Esophagus squamous epithelium (tissue), 5 donors: Measurements from ENCODE around the gene NR1H2. TPM values are rescaled to one million over a fixed set of nuclear protein-coding genes. Genes with fewer than 3 reads are reported as not detected.
A peak's percentile ranks its signal among the peaks of the same experiment; 100 is the strongest.

Source experiments
- DNase-seq: peaks from one replicate; lab custom pipeline; 2025; lab: John Stamatoyannopoulos, UW
- H3K27ac ChIP-seq, 4 donors: fragments of 200-600 bp; sonication (generic); one replicate each; pipeline ENCODE4 v1.5.1; 2016 to 2019; ENCODE audit warnings: mild to moderate bottlenecking in 1 of 4
- H3K27me3 ChIP-seq, 4 donors: fragments of 200-600 bp; sonication (generic); 1 replicate in 3 of 4; 2 replicates in 1 of 4; pipeline versions ENCODE4 v1.5.1 to v1.6.0; 2017 to 2021; ENCODE audit warnings: antibody characterized with exemption in 1 of 4
- H3K36me3 ChIP-seq, 3 donors: fragments of 200-600 bp; sonication (generic); one replicate each; pipeline ENCODE4 v1.5.1; 2016 to 2019
- H3K4me1 ChIP-seq, 3 donors: fragments of 200-600 bp; sonication (generic); one replicate each; pipeline ENCODE4 v1.5.1; 2017 to 2019
- H3K4me3 ChIP-seq, 4 donors: fragments of 200-600 bp; sonication (generic); 1 replicate in 3 of 4; 2 replicates in 1 of 4; pipeline ENCODE4 v1.5.1; 2016 to 2019; ENCODE audit warnings: mild to moderate bottlenecking in 2 of 4, moderate library complexity in 1 of 4
- H3K9me3 ChIP-seq, 3 donors: fragments of 200-600 bp; sonication (generic); one replicate each; pipeline ENCODE4 v1.5.1; 2016 to 2019
- POLR2A ChIP-seq, 4 donors: fragments of 450-650 bp; IDR thresholded peaks; one replicate each; pipeline ENCODE4 v1.6.1; 2017; ENCODE audit warnings: antibody characterized with exemption in 4 of 4, mild to moderate bottlenecking in 4 of 4, moderate library complexity in 3 of 4
- WGBS, 2 donors: methylation state at CpG; one replicate each; pipeline ENCODE4 v1.1.5; 2018; 5-methylcytosine and 5-hydroxymethylcytosine counted together
- intact Hi-C: fragments of 100-400 bp; cut with DNase I; formaldehyde crosslinking; loops from one replicate; pipeline ENCODE4 v1.15.0; 2022
- total RNA-seq, 4 donors: library from RNA; depleted of rRNA; stranded (reverse); fragments of >200 nt; gene quantifications; one replicate each; pipeline ENCODE4 v1.1.0, GENCODE V29; 2016
- TF ChIP-seq, protein P1 (sequence below), 6 experiments: fragments of 450-650 bp in 4 of 6; fragments of 200-600 bp in 2 of 6; sonication (generic) in 2 of 6; IDR thresholded peaks; one replicate each; pipeline ENCODE4 v1.5.1; 2016 to 2019; ENCODE audit warnings: antibody characterized with exemption in 6 of 6, mild to moderate bottlenecking in 4 of 6, moderate library complexity in 4 of 6
- donor health status: DM: yes; HTN: yes; CAD: no.

NR1H2 gene
- total RNA-seq, 4 donors from 2014 or later: 48.6 to 84.1 (median 68.1) TPM

DNA sequence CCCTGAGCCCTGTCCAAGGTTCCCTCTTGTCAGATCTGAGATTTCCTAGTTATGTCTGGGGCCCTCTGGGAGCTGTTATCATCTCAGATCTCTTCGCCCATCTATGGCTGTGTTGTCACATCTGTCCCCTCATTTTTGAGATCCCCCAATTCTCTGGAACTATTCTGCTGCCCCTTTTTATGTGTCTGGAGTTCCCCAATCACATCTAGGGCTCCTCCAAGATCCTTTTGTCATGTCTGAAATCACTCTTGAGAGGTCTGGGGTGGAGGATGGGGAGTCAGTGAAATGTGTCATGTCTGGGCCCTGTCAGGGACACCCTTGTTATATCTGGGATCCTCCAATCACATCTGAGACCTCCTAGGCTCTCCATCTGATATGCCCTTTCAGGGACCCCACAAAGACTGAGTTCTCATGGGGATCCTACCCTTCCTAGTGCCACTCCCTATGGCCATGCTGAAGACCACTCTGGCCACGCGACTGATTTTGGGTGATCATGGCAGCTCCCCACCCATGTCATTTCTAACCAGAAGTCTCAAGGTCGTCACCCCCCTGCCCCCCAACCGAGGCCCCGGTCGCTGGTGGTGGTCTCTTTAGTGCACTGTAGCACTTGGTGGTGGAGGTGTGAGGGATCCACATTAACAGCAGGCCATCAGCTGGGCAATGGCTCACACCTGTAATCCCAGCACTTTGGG, 52.7 kb downstream of the NR1H2 start:
- TF ChIP-seq POLR2A (IDR thresholded peaks at IDR 0.05): no peak
- TF ChIP-seq, protein P1, sequence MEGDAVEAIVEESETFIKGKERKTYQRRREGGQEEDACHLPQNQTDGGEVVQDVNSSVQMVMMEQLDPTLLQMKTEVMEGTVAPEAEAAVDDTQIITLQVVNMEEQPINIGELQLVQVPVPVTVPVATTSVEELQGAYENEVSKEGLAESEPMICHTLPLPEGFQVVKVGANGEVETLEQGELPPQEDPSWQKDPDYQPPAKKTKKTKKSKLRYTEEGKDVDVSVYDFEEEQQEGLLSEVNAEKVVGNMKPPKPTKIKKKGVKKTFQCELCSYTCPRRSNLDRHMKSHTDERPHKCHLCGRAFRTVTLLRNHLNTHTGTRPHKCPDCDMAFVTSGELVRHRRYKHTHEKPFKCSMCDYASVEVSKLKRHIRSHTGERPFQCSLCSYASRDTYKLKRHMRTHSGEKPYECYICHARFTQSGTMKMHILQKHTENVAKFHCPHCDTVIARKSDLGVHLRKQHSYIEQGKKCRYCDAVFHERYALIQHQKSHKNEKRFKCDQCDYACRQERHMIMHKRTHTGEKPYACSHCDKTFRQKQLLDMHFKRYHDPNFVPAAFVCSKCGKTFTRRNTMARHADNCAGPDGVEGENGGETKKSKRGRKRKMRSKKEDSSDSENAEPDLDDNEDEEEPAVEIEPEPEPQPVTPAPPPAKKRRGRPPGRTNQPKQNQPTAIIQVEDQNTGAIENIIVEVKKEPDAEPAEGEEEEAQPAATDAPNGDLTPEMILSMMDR (IDR thresholded peaks at IDR 0.05): no peak
- no peak overlapping the region for H3K27ac ChIP-seq
- H3K4me3 ChIP-seq: no peak overlapping the region
- peaks cover 0 to 62% (median 3%) of the 10 kb centered on the region in 4 donors for H3K27me3 ChIP-seq
- no peaks in the 10 kb centered on the region for H3K9me3 ChIP-seq
- peaks cover 6 to 32% (median 15%) of the 10 kb centered on the region in 3 donors for H3K4me1 ChIP-seq
- intact Hi-C loops: no loop called here
- 89 to 93% methylated on average over 3 to 4 of the region's 7 CpGs for WGBS, 2 donors
- no peaks in the 10 kb centered on the region for H3K36me3 ChIP-seq
- no peak for DNase-seq

DNA sequence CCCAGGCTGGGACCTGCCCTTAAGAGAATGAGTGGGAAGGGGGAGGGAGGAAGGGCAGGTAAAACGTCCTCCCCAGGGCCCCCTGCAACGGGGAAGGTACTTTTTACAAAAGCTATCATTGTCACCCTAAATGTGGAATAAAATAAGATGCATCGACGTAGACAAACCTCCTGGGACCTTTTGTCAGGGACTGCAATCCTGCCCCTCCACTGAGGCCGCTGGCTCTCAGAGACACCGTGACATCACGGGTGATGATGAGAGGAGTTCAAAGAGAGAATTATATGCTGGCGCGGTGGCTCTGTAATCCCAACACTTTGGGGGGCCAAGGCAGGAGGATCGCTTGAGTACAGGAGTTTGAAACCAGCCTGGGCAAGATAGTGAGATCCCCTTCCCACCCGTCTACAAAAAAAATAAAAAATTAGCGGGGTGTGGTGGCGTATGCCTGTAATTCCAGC, 54.7 kb downstream of the NR1H2 start:
- H3K4me3 ChIP-seq: peak overlapping the region; percentile 54 to 89 (median 70)
- H3K27ac ChIP-seq: peak overlapping the region; percentile 69 to 91 (median 76)
- 24 to 41% methylated on average over 13 of the region's 13 CpGs for WGBS, 2 donors
- DNase-seq: no peak
- H3K9me3 ChIP-seq: no peaks in the 10 kb centered on the region
- peaks cover 6 to 32% (median 15%) of the 10 kb centered on the region in 3 donors for H3K4me1 ChIP-seq
- intact Hi-C loops: no loop called here
- no peaks in the 10 kb centered on the region for H3K36me3 ChIP-seq
- TF ChIP-seq, protein P1 (IDR thresholded peaks at IDR 0.05): no peak
- peaks cover 0 to 73% (median 3%) of the 10 kb centered on the region in 4 donors for H3K27me3 ChIP-seq

DNA sequence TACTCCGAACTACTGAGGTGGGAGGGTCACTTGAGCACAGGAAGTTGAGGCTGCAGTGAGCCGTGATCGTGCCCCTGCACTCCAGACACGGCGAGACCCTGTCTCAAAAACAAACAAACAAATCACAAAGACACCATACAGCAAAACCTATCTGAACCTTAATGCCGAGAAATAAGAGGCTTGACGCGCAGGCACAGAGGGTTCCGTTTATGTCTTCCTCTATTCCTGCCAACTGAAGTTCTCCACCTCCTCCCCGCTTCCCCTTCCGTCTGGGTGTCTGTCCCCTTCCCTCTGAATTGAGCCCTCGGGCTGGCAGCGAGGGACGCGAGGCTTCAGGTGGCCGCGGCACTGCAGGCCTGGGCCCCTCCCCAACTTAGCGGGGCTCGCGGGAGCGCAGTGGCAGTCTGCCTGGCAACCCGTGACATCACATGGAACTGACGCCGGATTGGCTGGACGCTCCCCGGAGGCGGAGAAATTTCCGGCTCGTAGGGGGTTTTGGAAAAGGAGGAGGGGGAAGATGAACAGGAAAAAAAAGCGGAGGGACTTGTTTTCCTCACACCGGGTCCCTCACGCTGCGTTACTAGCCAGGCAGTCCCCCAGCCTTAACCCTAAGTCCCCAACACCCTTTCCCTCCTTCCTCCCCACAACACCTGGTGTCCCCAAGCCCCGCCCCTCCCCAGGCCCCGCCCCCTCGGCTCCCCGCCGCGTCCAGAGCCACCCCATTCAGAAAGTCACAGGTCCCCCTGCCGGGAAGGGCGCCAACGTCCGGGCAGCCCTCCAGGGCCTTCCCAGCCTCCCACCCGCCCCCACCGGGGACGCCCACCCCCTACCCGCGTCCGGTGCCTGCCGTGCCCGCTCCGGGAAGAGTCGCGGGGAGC, 55.3 kb downstream of the NR1H2 start:
- H3K27ac ChIP-seq: peak overlapping the region; percentile 69 to 91 (median 76)
- peak overlapping the region; percentile 54 to 89 (median 70) for H3K4me3 ChIP-seq
- intact Hi-C loops: no loop called here
- H3K36me3 ChIP-seq: no peaks in the 10 kb centered on the region
- WGBS, 2 donors: 2 to 3% methylated on average over 17 to 22 of the region's 54 CpGs
- peaks cover 6 to 32% (median 15%) of the 10 kb centered on the region in 3 donors for H3K4me1 ChIP-seq
- TF ChIP-seq, protein P1 (IDR thresholded peaks at IDR 0.05): no peak
- peak in 2 of 4 donors; percentile 14 to 57 for TF ChIP-seq POLR2A (IDR thresholded peaks at IDR 0.05)
- peaks cover 0 to 73% (median 3%) of the 10 kb centered on the region in 4 donors for H3K27me3 ChIP-seq
- no peaks in the 10 kb centered on the region for H3K9me3 ChIP-seq
- DNase-seq: no peak

DNA sequence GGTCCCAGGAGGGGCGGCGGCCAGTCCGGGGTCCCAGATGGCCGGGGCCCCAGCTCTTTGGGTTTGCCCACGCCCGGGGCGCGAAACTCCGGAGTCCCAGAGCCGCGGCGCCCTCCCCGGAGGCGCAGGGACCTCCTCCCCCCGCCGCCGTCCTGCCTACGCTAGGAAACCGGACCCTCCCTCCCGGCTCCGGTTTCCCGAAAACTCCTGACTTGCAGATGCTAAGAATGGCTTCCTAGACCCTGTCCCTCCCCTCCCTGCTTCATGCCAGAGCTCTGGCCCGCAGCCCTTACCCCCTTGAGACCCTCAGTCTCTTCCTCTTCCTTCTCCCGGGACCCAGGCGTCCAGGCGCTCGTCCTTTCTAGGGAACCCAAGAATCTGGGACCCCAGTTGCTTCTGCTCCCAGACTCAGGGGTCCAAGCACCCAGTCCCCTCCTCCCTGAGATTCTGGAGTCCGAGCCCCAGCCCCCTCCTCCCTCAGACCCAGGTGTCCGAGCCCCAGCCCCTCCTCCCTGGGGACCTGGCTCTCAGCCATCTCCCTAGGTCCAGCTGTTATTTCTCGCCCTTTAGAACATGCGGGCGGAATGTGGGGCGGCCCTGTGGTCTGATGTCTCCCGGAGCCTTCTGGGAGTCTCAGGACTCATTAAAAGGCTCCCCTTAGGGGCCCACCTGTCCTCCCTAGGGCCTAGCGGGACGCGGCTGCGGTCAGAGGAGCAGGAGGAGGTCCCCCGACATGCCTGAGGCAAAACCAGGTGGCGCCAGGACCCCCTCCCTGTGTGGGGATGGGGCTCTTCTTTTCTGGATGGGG, 56.2 kb downstream of the NR1H2 start, which contains the start of gene MYBPC2:
MYBPC2 (plus strand) TSS at position 672 of the 808 bp plus-strand sequence; CDS start at position 734, 62 bp downstream.
- no peaks in the 10 kb centered on the region for H3K36me3 ChIP-seq
- H3K27me3 ChIP-seq: peaks cover 0 to 71% (median 3%) of the 10 kb centered on the region in 4 donors
- TF ChIP-seq, protein P1 (IDR thresholded peaks at IDR 0.05): no peak
- no peak for TF ChIP-seq POLR2A (IDR thresholded peaks at IDR 0.05)
- H3K4me1 ChIP-seq: peaks cover 6 to 32% (median 15%) of the 10 kb centered on the region in 3 donors
- DNase-seq: no peak
- H3K9me3 ChIP-seq: no peaks in the 10 kb centered on the region
- H3K4me3 ChIP-seq: peak within 1 kb of the TSS; percentile 54 to 89 (median 70)
- 4 to 11% methylated on average over 7 of the region's 40 CpGs for WGBS, 2 donors
- intact Hi-C loops: no loop called here
- H3K27ac ChIP-seq: peak within 1 kb of the TSS; percentile 69 to 91 (median 76)

Other genes starting within 250 kb of the NR1H2 start
- gene IZUMO2, start 213.2 kb upstream of the NR1H2 start, total RNA-seq: not detected
- 100 to 1,000 TPM in 1 of 4 donors, 10 to 100 TPM in 3; 31.1 to 141 (median 39.0) TPM for gene MYH14, start 172.8 kb upstream of the NR1H2 start, total RNA-seq
- gene KCNC3, start 47.1 kb upstream of the NR1H2 start, total RNA-seq: under 1 TPM in 3 of 4 donors, not detected in 1; 0.48 to 0.87 (median 0.57) TPM
- gene NAPSA, start 10.8 kb upstream of the NR1H2 start, total RNA-seq: under 1 TPM in 1 of 4 donors, not detected in 3; 0.38 TPM
- 10 to 100 TPM; 14.0 to 18.8 (median 17.6) TPM for gene POLD1, start 7.9 kb downstream of the NR1H2 start, total RNA-seq
- gene SPIB, start 42.5 kb downstream of the NR1H2 start, total RNA-seq: under 1 TPM in 1 of 4 donors, not detected in 3; 0.32 TPM
- under 1 TPM in 1 of 4 donors, not detected in 3; 0.19 TPM for gene MYBPC2, start 56.4 kb downstream of the NR1H2 start, total RNA-seq
- 10 to 100 TPM; 50.2 to 76.1 (median 59.7) TPM for gene EMC10, start 100.0 kb downstream of the NR1H2 start, total RNA-seq
- 1 to 10 TPM in 3 of 4 donors, under 1 TPM in 1; 0.53 to 2.0 (median 1.5) TPM for gene GARIN5A, start 100.4 kb downstream of the NR1H2 start, total RNA-seq
- gene JOSD2, start 134.7 kb downstream of the NR1H2 start, total RNA-seq: 10 to 100 TPM; 26.3 to 45.1 (median 34.9) TPM
- gene ASPDH, start 137.5 kb downstream of the NR1H2 start, total RNA-seq: not detected
- 1 to 10 TPM in 1 of 4 donors, under 1 TPM in 3; 0.18 to 1.5 (median 0.44) TPM for gene LRRC4B, start 192.0 kb downstream of the NR1H2 start, total RNA-seq